MCF 10A (cell line): ENCODE data around the gene ZSWIM6. TPM values are rescaled to one million over a fixed set of nuclear protein-coding genes. Genes with fewer than 3 reads are reported as not detected.

Experiments
- BruUV-seq: library from RNA; stranded (reverse); fragments of 400-500 nt; replicated peaks from 2 replicates; lab custom pipeline; 2021; lab: Mats Ljungman, UMichigan
- CTCF ChIA-PET: fragments of 300-600 bp; sonication (Branson Sonifier 250); formaldehyde crosslinking; extraction: SDS; loops from one replicate; lab custom pipeline; 2021; ENCODE audit warnings: antibody characterized with exemption, inconsistent platforms; lab: Yijun Ruan, JAX
- POLR2A ChIA-PET: fragments of 300-600, 350-650 bp; sonication (Branson Sonifier 250); formaldehyde crosslinking; extraction: SDS; loops from one replicate; lab custom pipeline; 2020; ENCODE audit warnings: antibody characterized with exemption, inconsistent platforms; lab: Yijun Ruan, JAX
- DNase-seq: peaks from one replicate; pipeline ENCODE4 v3.0.0-alpha.2; 2018; ENCODE audit not compliant: unreplicated experiment
- H3K27ac Mint-ChIP-seq: one replicate; pipeline ENCODE4 v1.8.0; 2022; ENCODE audit warnings: mild to moderate bottlenecking, low read depth, mixed read lengths; ENCODE audit not compliant: unreplicated experiment
- H3K27me3 Mint-ChIP-seq: one replicate; pipeline ENCODE4 v1.8.0; 2022; ENCODE audit warnings: mixed read lengths; ENCODE audit not compliant: insufficient read depth, unreplicated experiment
- H3K36me3 Mint-ChIP-seq: one replicate; pipeline ENCODE4 v1.8.0; 2022; ENCODE audit warnings: mild to moderate bottlenecking, moderate library complexity, mixed read lengths; ENCODE audit not compliant: insufficient read depth, unreplicated experiment
- H3K4me1 Mint-ChIP-seq: one replicate; pipeline ENCODE4 v1.8.0; 2022; ENCODE audit warnings: mixed read lengths; ENCODE audit not compliant: insufficient read depth, unreplicated experiment
- H3K4me3 Mint-ChIP-seq: one replicate; pipeline ENCODE4 v1.8.0; 2022; ENCODE audit warnings: mild to moderate bottlenecking, moderate library complexity, mixed read lengths; ENCODE audit not compliant: unreplicated experiment
- H3K9me3 Mint-ChIP-seq: one replicate; pipeline ENCODE4 v1.8.0; 2022; ENCODE audit warnings: mixed read lengths; ENCODE audit not compliant: unreplicated experiment
- intact Hi-C: fragments of 100-400 bp; cut with micrococcal nuclease; formaldehyde crosslinking; loops from 2 replicates; pipeline ENCODE4 v1.14.1; 2022
- total RNA-seq: library from RNA; stranded (reverse); gene quantifications from 2 replicates; pipeline ENCODE4 v1.2.3, GENCODE V29; 2022
- TF ChIP-seq, protein P1 (sequence below): fragments of 200-600 bp; IDR thresholded peaks from one replicate; pipeline ENCODE4 v1.8.0; 2022; ENCODE audit warnings: antibody characterized with exemption, mild to moderate bottlenecking; ENCODE audit not compliant: unreplicated experiment

The ZSWIM6 gene
- total RNA-seq, 1 experiment from 2014 or later: 12.0 TPM

DNA sequence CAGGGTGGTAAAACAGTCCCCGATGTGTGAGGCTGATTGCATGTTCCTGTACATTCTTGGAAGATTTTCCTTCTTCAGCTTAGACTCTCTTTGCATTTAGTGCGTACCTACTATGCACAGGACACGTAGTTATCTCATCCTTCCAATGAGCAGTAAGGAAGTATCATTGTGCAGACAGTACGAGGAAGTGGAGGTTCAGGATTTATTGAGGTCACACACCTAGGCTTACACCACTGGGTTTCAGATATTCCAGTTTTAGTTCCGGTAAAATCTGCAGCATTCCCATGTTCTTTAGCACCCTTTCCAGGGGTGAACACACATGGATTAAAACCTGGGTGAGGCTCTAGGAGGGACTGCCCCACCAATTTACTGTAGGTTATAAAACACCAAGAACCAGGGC is 238.7 kb downstream of the ZSWIM6 start:
- intact Hi-C loops: no loop called here
- TF ChIP-seq, protein P1, sequence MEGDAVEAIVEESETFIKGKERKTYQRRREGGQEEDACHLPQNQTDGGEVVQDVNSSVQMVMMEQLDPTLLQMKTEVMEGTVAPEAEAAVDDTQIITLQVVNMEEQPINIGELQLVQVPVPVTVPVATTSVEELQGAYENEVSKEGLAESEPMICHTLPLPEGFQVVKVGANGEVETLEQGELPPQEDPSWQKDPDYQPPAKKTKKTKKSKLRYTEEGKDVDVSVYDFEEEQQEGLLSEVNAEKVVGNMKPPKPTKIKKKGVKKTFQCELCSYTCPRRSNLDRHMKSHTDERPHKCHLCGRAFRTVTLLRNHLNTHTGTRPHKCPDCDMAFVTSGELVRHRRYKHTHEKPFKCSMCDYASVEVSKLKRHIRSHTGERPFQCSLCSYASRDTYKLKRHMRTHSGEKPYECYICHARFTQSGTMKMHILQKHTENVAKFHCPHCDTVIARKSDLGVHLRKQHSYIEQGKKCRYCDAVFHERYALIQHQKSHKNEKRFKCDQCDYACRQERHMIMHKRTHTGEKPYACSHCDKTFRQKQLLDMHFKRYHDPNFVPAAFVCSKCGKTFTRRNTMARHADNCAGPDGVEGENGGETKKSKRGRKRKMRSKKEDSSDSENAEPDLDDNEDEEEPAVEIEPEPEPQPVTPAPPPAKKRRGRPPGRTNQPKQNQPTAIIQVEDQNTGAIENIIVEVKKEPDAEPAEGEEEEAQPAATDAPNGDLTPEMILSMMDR: no peak
- POLR2A ChIA-PET: no interaction called here
- CTCF ChIA-PET: interaction anchor here (0.6 kb wide), 1 partner anchor 176 kb away, joined by 5 read pairs; no protein-coding TSS in a partner anchor
- DNase-seq: no peak
- H3K9me3 Mint-ChIP-seq: no peaks in the 10 kb centered on the region
- no peaks in the 10 kb centered on the region for H3K36me3 Mint-ChIP-seq
- H3K27ac Mint-ChIP-seq: no peak overlapping the region
- H3K4me1 Mint-ChIP-seq: no peaks in the 10 kb centered on the region
- H3K27me3 Mint-ChIP-seq: no peaks in the 10 kb centered on the region
- no peak overlapping the region for H3K4me3 Mint-ChIP-seq
- BruUV-seq: no TSS peak

DNA sequence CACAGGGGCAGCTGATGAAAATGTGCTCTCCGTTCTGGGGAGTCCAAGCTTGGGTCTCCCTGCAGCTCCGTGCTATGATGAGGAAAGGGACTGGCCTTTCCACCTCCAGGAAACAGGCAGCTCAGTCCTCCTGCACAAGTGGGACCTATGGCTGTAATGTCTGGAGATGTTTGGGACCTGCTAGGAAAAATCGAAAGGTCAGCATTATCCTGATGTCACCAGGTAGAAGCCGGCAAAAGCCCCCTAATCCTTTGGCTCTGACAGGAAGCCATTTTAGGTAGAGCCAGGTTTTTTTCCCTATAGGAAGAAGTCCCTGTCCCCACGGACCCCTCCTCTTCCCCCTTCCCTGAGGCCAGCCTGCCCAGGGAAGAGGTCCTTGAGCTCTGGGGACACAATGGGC is 240.9 kb downstream of the ZSWIM6 start:
- H3K4me1 Mint-ChIP-seq: no peaks in the 10 kb centered on the region
- intact Hi-C loops: no loop called here
- BruUV-seq: no TSS peak

DNA sequence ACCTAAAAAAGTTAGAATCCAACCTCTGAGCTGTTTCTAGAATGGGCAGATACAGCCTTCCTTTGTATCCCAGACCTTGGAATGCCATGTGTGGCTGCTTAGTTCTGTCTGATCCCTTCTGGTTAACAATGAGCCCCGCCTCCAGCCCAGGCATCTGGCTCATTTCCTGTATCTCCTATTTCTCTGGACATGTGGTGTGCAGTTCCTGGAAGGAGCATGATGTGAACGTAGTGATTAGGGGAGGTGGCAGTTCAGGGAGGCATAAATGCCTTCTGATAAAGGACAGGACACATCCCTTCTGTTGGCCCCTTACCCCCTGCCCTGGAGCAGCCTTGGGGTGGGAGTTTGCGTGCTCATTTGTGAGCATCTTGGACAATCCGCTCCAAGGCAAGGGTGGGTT is 243.0 kb downstream of the ZSWIM6 start:
- no peaks in the 10 kb centered on the region for H3K36me3 Mint-ChIP-seq
- CTCF ChIA-PET: interaction anchor here (0.6 kb wide), 2 partner anchors 111 to 569 kb away, joined by 3 read pairs; no protein-coding TSS in a partner anchor
- TF ChIP-seq, protein P1: no peak
- DNase-seq: peak; percentile 57
- POLR2A ChIA-PET: no interaction called here
- H3K9me3 Mint-ChIP-seq: no peaks in the 10 kb centered on the region
- no peak overlapping the region for H3K27ac Mint-ChIP-seq
- H3K4me1 Mint-ChIP-seq: no peaks in the 10 kb centered on the region
- intact Hi-C loops: no loop called here
- no peaks in the 10 kb centered on the region for H3K27me3 Mint-ChIP-seq
- no TSS peak for BruUV-seq
- H3K4me3 Mint-ChIP-seq: no peak overlapping the region

More for the DNA sequence above, 240.9 kb downstream of the ZSWIM6 start:
- no peaks in the 10 kb centered on the region for H3K27me3 Mint-ChIP-seq
- POLR2A ChIA-PET: no interaction called here
- H3K36me3 Mint-ChIP-seq: no peaks in the 10 kb centered on the region
- TF ChIP-seq, protein P1: no peak
- H3K9me3 Mint-ChIP-seq: no peaks in the 10 kb centered on the region
- H3K4me3 Mint-ChIP-seq: no peak overlapping the region
- DNase-seq: no peak
- CTCF ChIA-PET: no interaction called here
- no peak overlapping the region for H3K27ac Mint-ChIP-seq

DNA sequence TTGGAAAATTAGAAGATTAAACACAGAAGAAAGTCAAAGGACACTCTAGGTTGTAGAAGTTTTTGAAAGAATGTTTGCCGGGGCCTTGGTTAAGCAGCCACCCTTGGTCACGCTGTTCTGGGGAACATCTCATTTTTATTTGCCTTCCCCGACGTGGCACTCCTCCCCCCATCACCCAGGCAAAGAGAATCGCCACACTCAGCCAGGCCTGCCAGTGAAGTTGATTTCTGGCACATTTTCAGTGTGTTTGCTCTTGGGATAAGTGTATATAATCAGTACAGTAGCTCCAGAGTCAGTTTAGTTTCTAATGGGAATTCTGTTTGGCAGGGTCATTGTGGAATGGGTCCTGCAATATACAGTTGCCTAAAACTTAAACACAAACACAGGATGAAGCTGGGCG is 243.5 kb downstream of the ZSWIM6 start:
- H3K9me3 Mint-ChIP-seq: no peaks in the 10 kb centered on the region
- no TSS peak for BruUV-seq
- ChIA-PET POLR2A (no interaction called here), CTCF (no interaction called here)
- intact Hi-C loops: no loop called here
- H3K4me1 Mint-ChIP-seq: no peaks in the 10 kb centered on the region
- H3K36me3 Mint-ChIP-seq: no peaks in the 10 kb centered on the region
- TF ChIP-seq, protein P1: no peak
- no peak for DNase-seq
- no peak overlapping the region for H3K4me3 Mint-ChIP-seq
- no peak overlapping the region for H3K27ac Mint-ChIP-seq
- no peaks in the 10 kb centered on the region for H3K27me3 Mint-ChIP-seq
